Measurements from ENCODE around the gene CABP2.

CABP2 gene

DNA sequence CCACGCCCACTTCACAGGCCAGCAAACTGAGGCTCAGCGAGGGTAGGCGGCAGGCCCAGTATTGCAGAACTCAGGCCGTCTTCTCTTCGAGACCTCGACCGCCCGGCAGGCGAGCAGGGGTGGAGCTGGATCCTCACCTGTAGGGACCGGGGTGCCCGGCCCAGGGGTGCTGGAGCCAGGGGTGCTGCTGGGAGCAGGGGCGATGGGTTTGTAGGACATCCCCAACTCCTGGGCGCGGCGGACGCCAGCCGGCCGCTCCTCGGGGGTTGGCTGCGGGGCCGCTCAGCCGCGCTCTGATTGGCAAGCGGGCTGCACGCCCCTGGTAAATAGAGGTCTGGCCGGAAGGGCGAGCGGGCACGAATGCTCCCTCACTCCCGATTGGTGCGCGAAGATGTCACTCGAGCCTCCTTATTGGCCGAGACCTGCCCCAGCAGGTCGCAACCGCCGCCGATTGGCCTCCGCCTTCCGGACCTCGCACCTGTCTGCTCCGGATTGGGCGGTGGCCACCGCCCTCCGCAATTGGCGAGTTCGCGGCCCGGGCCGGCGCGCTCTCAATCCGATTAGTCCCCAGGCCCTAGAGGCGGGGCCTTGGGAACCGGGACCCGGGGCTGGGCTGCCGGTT lies 15.3 kb downstream of the CABP2 start, which contains the start of gene CDK2AP2:
Gene CDK2AP2 (minus strand): TSS at position 299 of the 622 bp plus-strand sequence. CDS start 80 bp downstream, at position 219.
- DNase-seq (ENCODE audit: low read depth), result peak; percentile 97

DNA sequence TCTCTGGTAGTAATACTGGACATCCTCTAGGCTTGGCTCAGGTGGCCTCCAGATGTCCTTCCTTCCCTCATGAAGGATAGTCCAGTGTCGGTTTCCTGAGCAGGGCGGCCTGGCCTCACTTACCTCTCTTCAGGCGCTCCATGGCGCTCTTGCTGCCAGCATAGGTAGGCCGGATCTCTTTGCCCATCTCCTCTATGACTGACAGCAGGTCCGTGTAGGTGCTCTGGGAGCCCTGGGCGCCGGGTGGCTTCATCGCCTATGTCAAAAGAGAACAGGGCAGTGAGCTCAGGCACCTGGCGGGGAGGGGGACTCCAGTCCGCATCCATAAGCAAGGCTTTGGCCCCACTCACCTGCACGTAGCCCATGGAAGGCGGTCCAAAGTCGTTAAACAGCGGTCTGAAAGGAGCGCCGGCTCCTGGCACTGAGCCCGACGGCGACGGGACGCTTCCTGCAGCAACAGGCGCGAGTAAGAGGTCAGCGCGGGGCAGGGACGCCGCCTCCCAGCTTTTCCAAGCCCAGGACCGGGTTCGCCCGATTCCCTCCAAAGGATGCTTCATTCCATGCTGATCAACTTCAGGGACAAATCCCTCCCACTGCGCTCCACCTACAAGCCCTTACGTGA lies 15.9 kb downstream of the CABP2 start:
- DNase-seq (ENCODE audit: low read depth), result no peak

GRCh38 chr11:67506426-67507051 lies 16.7 kb downstream of the CABP2 start:
- no peak for DNase-seq (ENCODE audit: low read depth)

DNA sequence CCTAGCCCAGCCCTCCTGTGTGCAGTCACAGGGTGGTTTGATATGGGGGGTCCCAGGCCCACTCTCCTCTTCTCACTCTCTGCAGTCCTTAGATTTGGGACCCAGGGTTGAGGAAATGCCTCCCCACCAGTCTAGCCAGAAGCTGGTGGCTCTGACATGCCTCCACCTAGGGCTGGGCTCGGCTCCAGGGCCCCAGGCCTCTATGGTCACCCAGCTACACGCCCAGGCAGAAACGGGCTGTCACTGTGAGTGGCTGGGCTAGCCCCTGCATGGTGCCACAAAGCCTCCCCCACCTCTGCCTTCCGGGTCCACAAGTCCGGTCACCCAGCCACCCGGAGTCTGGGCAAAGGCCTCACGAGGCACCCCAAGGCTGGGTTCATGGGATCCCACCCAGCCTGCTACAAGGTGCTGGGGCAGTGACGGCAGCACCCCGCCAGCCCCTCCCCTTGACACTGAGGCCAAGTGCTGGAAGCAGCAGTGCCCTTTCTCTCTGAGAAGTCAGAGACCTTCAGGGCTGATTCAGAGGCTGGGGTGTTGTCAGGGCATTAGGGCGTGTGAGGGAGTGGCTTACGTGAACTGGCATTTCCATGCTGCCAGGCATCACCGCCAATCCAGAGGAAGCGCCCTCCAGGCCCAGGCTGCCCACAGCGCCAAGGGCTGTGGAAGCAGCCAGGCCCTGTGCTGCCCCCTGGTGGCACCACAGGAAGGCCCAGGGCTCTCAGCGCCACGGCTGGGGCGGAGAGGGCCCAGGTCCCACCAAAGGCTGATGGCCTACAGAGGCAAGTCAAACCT lies 17.4 kb downstream of the CABP2 start:
- peak; percentile 85 for DNase-seq (ENCODE audit: low read depth)

- peak; percentile 71 for DNase-seq (ENCODE audit: low read depth)
Observed at GRCh38 chr11:67504950-67505581, 18.2 kb downstream of the CABP2 start, which contains the start of gene PITPNM1. PITPNM1 (minus strand) TSS chr11:67505363; CDS start chr11:67504180, 1,183 bp downstream.

DNA sequence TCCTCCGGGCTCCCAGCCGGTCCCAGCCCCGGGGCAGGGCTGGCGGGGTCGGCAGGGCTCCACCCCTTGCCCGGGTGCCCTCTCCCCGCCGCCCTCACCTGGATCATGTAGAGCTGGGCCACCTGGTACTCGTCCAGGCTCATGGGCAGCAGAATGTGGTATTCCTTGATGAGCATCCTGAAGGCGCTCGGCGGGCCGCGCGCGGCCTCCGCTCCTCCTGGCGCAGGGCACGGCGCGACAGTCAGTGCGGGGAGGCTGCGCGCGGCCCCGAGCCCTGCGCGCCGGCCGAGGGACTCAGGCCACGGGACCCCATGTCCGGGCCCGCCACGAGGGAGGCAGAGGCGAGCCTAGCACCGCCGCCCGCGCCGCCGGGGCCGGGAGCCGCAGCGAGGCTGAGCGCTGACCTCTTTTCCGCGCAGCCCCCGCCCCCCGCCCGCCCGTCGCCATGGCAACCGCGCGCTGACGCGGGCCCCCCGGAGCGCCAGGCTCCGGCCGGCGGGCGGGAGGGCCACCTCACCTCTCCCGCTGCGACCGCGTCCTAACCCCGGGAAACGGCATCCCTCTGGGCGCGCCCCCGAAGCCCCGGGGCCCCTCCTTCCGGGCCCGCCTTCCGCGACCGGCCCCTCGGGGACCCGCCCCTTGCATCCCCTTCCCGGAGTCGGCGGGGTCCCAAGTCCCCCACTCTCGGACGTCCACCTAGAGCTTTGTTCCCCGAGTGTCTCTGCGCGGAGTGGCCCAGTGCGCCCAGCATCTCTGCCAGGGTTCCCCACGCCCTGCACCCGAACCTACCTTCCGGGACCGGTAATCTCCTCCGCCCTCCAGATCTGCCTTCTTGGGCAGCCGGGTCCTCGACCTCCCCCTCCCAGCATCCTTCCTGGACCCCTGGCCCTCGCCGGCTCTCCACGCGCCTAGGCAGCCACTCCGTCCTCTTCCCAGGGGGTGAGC lies 19.0 kb downstream of the CABP2 start:
- peak; percentile 35 for DNase-seq (ENCODE audit: low read depth)

DNA sequence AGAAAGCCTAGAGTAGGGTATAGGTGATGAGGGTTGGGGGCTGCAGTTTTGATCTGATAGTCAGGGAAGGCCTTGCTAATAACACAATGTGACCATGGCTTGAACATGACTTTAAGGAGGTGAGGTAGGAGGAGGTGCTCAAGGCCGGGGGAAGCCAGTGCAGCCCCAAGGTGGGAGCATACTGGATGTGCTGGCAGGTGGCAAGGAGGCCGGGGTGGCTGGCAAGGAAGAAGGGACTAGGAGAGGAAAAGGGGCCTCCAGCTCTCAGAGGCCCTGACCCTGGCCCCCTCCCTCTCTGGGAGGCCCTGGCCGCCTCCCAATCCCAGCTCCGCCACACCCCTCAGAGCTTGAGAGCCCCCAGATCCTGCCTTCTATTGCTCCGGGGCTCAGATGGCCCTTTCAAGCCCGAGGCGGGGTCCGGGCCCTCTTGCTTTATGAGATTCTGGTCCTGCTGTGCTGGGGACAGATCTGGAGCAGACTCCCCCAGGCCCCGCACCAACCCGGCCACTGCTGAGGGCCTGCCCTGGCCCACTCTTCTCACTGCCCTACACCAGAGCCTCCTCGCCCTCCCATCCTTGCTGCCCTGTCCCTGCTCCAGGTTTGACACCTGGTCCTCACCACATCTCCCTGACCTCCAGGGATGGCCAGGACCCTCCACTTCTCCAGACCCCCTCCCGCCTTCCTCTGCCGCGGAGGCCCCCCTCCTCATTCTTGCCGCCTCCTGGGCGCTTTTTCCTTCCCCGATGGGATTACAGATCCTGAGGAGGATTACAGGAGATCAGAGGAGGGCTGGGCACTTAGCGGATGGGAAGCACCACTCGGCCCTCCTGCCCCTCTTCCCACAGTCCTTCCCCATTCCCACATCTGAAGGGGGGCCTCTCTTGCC lies 19.9 kb downstream of the CABP2 start:
- no peak for DNase-seq (ENCODE audit: low read depth)

DNA sequence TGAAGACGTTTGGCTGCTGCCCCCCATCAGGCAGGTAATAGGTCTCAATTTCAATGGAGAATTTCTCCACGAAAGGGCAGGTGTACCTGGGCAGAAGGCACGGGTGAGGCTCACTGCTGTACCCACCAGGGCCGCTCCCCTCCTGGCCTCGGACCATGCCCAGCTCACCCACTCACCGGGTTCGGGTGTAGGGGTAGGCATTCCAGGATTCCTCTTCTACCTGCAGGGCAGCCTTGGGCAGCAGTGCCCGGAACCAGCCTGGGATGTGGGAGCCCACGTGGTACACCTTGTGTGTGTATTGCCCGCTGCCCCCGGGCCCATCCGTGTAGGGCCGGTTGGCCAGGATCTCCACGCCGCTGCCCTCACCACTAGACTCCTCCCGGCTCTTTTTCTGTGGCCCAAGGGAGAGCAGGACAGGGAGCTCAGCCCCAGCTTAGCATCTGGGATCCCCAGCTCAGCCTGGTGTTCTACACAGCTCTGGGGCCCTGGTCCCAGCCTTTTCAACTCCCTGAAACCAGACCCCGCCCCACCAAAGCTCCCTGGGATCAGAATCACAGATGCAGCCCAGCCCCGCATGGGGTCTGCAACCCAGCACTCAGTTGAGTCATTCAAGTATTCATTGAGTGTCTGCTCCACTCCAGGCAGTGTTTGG lies 20.8 kb downstream of the CABP2 start:
- no peak for DNase-seq (ENCODE audit: low read depth)

- no peak for DNase-seq (ENCODE audit: low read depth)
Observed at GRCh38 chr11:67501854-67502253, 21.4 kb downstream of the CABP2 start.

DNA sequence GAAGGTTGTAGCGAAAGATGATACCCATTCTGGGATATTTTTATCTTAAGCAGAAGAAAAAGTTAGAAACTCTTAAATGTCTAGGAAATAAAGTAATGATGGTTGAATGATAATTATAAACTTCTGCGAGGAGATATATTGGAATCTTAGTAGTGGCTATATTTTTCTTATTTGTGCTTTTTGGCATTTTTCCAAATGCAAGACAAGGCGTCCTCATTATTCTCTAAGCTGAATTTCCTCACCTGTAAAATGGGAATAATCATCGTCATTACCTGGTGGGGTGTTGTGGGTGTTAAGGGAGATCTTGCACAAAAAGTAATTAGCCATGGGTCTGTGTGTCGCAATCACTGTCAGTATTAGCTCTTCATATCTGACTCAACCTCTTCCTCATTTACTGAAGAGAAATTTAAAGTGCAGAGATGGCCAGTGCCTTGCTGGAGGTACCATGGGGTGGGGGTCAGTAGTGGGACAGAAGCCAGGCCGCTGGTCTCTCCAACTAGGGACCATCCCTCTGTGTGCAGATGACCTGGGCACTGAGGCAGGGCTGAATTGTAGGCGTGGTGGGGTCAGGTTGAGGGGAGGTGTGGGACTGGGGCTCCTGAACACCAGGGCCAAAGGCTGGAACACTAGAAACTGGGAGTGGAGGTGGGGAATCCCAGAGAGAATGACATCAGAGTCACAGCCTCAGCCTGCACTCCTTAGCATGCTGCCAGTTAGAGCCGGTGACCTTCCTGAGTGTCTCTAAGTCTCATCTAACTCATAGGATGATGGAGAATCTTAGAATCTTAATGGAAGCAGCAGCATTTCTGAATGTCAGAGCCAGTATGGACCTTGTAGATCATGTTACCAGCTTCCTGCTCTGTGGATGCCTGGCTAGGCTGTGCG lies 22.2 kb downstream of the CABP2 start:
- no peak for DNase-seq (ENCODE audit: low read depth)

DNA sequence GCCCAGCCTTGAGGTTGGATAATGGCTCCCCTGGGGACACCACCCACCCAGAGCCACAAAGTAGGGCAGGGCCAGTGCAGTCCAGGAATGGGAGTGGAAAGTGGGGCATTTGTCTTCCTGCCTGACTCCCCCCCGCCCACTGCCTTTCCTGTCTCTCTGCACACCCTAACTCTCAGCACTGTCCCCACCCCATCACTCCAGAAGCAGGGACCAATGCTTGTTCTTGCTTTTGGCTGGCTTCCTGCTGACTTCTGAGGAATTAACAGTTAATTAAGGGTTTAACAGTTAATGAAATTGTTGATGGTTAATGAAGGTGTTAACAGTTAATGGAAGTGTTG lies 22.8 kb downstream of the CABP2 start:
- no peak for DNase-seq (ENCODE audit: low read depth)

- DNase-seq (ENCODE audit: low read depth), result no peak
Observed at GRCh38 chr11:67499808-67500483, 23.3 kb downstream of the CABP2 start.

DNA sequence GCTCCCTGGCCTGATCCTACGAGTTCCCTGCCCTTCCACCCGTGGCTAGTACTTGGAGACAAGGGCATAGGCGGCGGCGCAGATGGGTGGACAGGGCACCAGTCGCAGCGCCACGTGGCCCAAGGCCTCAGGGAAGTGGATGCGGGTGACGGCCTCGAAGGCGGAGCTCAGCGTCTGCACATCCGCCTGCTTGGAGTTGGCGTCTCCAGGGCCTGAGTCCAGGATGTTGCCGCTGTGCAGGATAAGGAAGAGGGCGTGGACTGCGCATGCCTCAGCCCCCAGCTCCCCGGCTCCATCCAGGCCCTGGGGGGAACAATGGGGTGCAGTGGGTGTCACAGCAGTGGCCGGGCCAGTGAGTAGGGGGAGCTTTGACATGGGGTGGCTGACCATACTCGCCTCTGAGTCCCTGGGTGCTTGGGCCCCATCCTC lies 24.7 kb downstream of the CABP2 start:
- DNase-seq (ENCODE audit: low read depth), result no peak

GRCh38 chr11:67497656-67498291 lies 25.5 kb downstream of the CABP2 start:
- no peak for DNase-seq (ENCODE audit: low read depth)

DNA sequence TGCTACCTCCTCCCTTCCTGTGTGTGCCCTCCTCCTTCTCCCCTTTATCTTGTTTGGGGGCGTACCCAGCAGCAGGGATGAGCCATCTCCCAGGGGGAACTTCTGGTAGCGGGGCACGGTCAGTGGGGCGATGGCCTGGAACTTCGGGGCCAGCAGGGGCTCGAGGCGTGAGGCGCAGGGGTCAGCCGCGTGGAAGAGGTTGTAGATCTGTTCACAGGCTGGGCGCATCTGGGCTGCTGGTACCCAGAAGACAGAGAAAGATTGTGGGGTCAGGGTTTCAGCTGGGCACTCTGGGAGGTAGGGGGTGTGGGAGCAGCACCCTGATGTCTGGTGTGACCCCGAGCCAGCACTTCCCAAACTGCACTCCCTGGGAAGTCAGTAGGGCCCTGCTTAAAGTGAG lies 27.1 kb downstream of the CABP2 start:
- DNase-seq (ENCODE audit: low read depth), result no peak

GRCh38 chr11:67495234-67496005 lies 27.8 kb downstream of the CABP2 start:
- DNase-seq (ENCODE audit: low read depth), result no peak

Data from stimulated activated CD8-positive, alpha-beta memory T cell treated with anti-CD3 and anti-CD28 coated beads, Interleukin-4, amount 100 ng/mL, for 24 hours (primary cell).